RWPE2 (cell line): ENCODE measurements around the gene FBXL13.
"Not testable (repeated sequence)": the region's sequence is repeated elsewhere in the genome, so short reads cannot be mapped to it uniquely, and the experiment has no call there.

Source experiments
- ATAC-seq: fragments of 200-7000 bp; cut with Tn5 transposase; 3 replicates; pipeline ENCODE4 v1.9.1; 2021; ENCODE audit warnings: low read depth
- DNase-seq: peaks from one replicate; pipeline ENCODE4 v3.0.0-alpha.2; 2020; ENCODE audit warnings: low spot score
- H3K27ac ChIP-seq: fragments of 450-650 bp; 2 replicates; pipeline ENCODE4 v1.5.1; 2017; ENCODE audit warnings: mild to moderate bottlenecking; ENCODE audit not compliant: poor library complexity, severe bottlenecking
- H3K27me3 ChIP-seq: fragments of 250-450 bp; sonication (Bioruptor Pico); 2 replicates; pipeline ENCODE4 v1.5.1; 2021; ENCODE audit warnings: mild to moderate bottlenecking, moderate library complexity; ENCODE audit not compliant: insufficient read depth, poor library complexity, severe bottlenecking
- H3K36me3 ChIP-seq: fragments of 250-450 bp; sonication (Bioruptor Pico); 2 replicates; pipeline ENCODE4 v1.5.1; 2020; ENCODE audit warnings: low read depth, mild to moderate bottlenecking, moderate library complexity
- H3K4me1 ChIP-seq: fragments of 250-450 bp; sonication (Bioruptor Pico); 2 replicates; pipeline ENCODE4 v1.5.1; 2021; ENCODE audit warnings: mild to moderate bottlenecking, moderate library complexity; ENCODE audit not compliant: insufficient read depth, poor library complexity, severe bottlenecking
- H3K4me3 ChIP-seq: fragments of 250-450 bp; sonication (Bioruptor Pico); 2 replicates; pipeline ENCODE4 v1.5.1; 2021; ENCODE audit warnings: mild to moderate bottlenecking, moderate library complexity; ENCODE audit not compliant: severe bottlenecking
- H3K9me3 ChIP-seq: fragments of 250-450 bp; sonication (Bioruptor Pico); 2 replicates; pipeline ENCODE4 v1.5.1; 2021; ENCODE audit warnings: mild to moderate bottlenecking, moderate library complexity; ENCODE audit not compliant: severe bottlenecking
- TF ChIP-seq, protein P1 (sequence below): fragments of 450-650 bp; IDR thresholded peaks from one replicate; pipeline ENCODE4 v1.5.1; 2017; ENCODE audit warnings: mild to moderate bottlenecking, moderate library complexity; ENCODE audit not compliant: poor library complexity, severe bottlenecking

FBXL13 gene

DNA sequence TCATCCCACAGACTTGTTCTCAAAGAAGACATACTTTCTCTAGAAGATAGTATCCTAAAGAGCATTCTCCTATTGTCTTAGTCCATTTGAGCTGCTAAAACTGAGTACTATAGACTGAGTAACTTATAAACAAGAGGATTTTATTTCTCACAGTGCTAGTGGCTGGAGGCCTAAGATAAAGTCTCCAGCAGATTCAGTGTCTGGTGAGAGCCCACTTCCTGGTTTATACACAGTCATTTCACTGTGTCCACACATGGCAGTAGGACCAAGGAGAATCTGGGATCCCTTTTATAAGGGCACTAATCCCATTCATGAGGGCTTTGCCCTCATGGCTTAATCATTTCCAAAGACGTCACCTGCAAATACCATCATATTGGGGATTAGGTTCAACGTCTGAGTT lies 93.1 kb downstream of the FBXL13 start:
- H3K27ac ChIP-seq = no peak overlapping the region
- TF ChIP-seq, protein P1, sequence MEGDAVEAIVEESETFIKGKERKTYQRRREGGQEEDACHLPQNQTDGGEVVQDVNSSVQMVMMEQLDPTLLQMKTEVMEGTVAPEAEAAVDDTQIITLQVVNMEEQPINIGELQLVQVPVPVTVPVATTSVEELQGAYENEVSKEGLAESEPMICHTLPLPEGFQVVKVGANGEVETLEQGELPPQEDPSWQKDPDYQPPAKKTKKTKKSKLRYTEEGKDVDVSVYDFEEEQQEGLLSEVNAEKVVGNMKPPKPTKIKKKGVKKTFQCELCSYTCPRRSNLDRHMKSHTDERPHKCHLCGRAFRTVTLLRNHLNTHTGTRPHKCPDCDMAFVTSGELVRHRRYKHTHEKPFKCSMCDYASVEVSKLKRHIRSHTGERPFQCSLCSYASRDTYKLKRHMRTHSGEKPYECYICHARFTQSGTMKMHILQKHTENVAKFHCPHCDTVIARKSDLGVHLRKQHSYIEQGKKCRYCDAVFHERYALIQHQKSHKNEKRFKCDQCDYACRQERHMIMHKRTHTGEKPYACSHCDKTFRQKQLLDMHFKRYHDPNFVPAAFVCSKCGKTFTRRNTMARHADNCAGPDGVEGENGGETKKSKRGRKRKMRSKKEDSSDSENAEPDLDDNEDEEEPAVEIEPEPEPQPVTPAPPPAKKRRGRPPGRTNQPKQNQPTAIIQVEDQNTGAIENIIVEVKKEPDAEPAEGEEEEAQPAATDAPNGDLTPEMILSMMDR = no peak
- no peak for ATAC-seq

DNA sequence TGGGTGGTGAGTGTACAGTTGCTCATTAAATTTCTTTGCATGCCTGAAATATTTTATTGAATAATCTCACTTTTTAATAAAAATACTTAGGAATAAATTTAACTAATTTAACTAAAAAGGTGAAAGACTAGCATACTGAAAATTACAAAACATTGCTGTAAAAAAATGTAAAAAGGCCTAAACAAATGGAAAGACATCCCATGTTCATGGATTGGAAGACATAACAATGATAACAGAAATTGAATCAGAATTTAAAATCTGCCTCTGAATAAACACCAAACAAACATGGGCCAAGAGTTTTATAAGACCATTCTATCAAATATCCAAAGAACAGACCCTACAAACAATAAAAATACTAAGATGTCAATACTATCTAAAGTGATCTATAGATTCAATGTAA lies 94.9 kb downstream of the FBXL13 start:
- Histone ChIP-seq H3K27me3 (no peaks in the 10 kb centered on the region), H3K9me3 (no peaks in the 10 kb centered on the region), H3K27ac (no peak overlapping the region), H3K4me3 (no peak overlapping the region), H3K36me3 (no peaks in the 10 kb centered on the region), H3K4me1 (peaks cover 7% of the 10 kb centered on the region)
- TF ChIP-seq, protein P1 = no peak
- no peak for DNase-seq
- ATAC-seq = no peak

More for the DNA sequence above, 93.1 kb downstream of the FBXL13 start:
- no peaks in the 10 kb centered on the region for H3K9me3 ChIP-seq
- peaks cover 7% of the 10 kb centered on the region for H3K4me1 ChIP-seq
- DNase-seq = no peak
- H3K36me3 ChIP-seq = no peaks in the 10 kb centered on the region
- H3K27me3 ChIP-seq = no peaks in the 10 kb centered on the region
- no peak overlapping the region for H3K4me3 ChIP-seq

DNA sequence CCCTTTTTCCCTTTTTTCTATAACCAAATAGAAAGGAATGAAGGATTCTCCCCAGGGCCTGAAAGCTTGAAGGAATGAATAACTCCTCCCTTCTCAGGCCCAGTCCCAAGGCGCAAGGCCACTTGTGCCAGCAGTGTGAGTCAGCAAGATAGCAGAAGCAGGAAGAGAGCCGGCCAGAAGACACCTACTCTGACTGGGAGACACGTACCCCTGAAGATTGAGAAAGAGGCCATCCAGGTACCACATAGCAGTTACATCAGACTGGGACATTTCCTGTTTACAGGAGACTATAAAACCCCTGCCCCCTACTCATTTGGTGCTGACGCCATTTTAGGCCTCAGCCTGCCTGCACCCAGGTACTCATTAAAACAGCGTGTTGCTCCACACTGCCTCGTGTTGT lies 96.3 kb downstream of the FBXL13 start:
- ATAC-seq = peak; percentile 75

DNA sequence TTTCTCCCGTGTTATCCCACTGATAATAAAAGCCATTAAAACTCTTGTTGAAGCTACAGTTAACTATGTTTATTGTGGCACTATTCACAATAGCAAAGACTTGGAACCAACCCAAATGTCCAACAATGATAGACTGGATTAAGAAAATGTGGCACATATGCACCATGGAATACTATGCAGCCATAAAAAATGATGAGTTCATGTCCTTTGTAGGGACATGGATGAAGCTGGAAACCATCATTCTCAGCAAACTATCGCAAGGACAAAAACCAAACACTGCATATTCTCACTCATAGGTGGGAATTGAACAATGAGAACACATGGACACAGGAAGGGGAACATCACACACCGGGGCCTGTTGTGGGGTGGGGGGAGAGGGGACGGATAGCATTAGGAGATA lies 97.0 kb downstream of the FBXL13 start:
- not testable (repeated sequence) for H3K4me1 ChIP-seq, H3K9me3 ChIP-seq, H3K36me3 ChIP-seq, ATAC-seq, H3K4me3 ChIP-seq, H3K27me3 ChIP-seq, DNase-seq
- H3K27ac ChIP-seq = peak overlapping the region; percentile 50

More for the DNA sequence above, 96.3 kb downstream of the FBXL13 start:
- H3K9me3 ChIP-seq = no peaks in the 10 kb centered on the region
- H3K36me3 ChIP-seq = no peaks in the 10 kb centered on the region
- H3K4me3 ChIP-seq = no peak overlapping the region
- H3K27ac ChIP-seq = peak overlapping the region; percentile 50
- no peak for DNase-seq
- TF ChIP-seq, protein P1 = no peak
- peaks cover 7% of the 10 kb centered on the region for H3K4me1 ChIP-seq
- H3K27me3 ChIP-seq = no peaks in the 10 kb centered on the region

DNA sequence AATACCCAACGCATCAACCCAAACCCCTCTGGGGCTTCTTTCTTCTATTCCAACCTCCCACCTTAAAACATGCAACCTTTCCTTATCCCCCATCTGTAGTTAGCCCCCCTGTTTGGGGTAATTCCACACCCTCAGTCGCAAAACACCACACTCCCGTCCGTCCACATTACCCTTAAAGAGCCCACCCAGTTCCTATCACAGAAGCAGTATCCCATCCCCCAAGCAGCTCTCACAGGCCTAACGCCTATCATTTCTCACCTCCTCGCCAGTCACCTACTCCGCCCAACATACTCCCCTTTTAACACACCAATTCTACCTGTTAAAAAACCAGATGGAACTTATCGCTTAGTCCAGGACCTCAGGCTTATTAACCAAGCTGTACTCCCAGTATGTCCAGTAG lies 98.1 kb downstream of the FBXL13 start:
- Histone ChIP-seq H3K36me3 (no peaks in the 10 kb centered on the region), H3K9me3 (no peaks in the 10 kb centered on the region), H3K4me1 (peaks cover 7% of the 10 kb centered on the region), H3K27ac (no peak overlapping the region), H3K27me3 (no peaks in the 10 kb centered on the region), H3K4me3 (no peak overlapping the region)
- TF ChIP-seq, protein P1 = no peak
- DNase-seq (no peak), ATAC-seq (no peak)
